ENCODE data around the gene NDUFB1. TPM values are rescaled to one million over a fixed set of nuclear protein-coding genes. Genes with fewer than 3 reads are reported as not detected.
A peak's percentile ranks its signal among the peaks of the same experiment; 100 is the strongest.

The NDUFB1 gene
- total and polyA plus RNA-seq, 2 of the 13 experiments (the other 11 are each of a cell fraction or from before 2014, with no cell fraction given), result 181 to 281 TPM

GRCh38 chr14:92105073-92105892 lies 16.2 kb downstream of the NDUFB1 start:
- H3K9me3 ChIP-seq (ENCODE audit: low read length), result no peaks in the 10 kb centered on the region
- H3K4me2 ChIP-seq (ENCODE audit: low read depth, low read length), result peak overlapping the region; percentile 84
- 0 out of 2 replicates have a peak, but pooled peaks have one; percentile 10 for TF ChIP-seq DRAP1 (CRISPR knock-in tag; IDR thresholded peaks at IDR 0.05)
- TF ChIP-seq ZBTB14 (CRISPR knock-in tag; IDR thresholded peaks at IDR 0.05), result no peak
- no peak for TF ChIP-seq ZNF781 (CRISPR knock-in tag; IDR thresholded peaks at IDR 0.05; ENCODE audit: borderline replicate concordance, not compliant biosample characterization)
- TF ChIP-seq AGO2 (optimal IDR thresholded peaks at IDR 0.05; ENCODE audit: low read depth, low read length), result no peak
- TF ChIP-seq ZFP37 (CRISPR knock-in tag; IDR thresholded peaks at IDR 0.05; ENCODE audit: borderline replicate concordance), result 0 out of 2 replicates have a peak, but pooled peaks have one; percentile 7
- TF ChIP-seq ZNF652 (CRISPR knock-in tag; IDR thresholded peaks at IDR 0.05; ENCODE audit: borderline replicate concordance, low read depth), result peak; percentile 93
- TF ChIP-seq SMAD9 (CRISPR knock-in tag; IDR thresholded peaks at IDR 0.05), result no peak
- TF ChIP-seq POGK (CRISPR knock-in tag; conservative IDR thresholded peaks at IDR 0.05), result 0 out of 2 replicates have a peak, but pooled peaks have one; percentile 5
- 0 out of 2 replicates have a peak, but pooled peaks have one; percentile 7 for TF ChIP-seq SMAD3 (CRISPR knock-in tag; IDR thresholded peaks at IDR 0.05)
- peak; percentile 77; the same call in 1 of the 2 replicates for TF ChIP-seq SIX1 (CRISPR knock-in tag; IDR thresholded peaks at IDR 0.05; ENCODE audit: borderline replicate concordance)
- peak overlapping the region; percentile 45 for H2AFZ ChIP-seq (ENCODE audit: low read length)
- H3K9ac ChIP-seq (ENCODE audit: insufficient read depth, low read depth, low read length), result peak overlapping the region; percentile 69
- H3K4me1 ChIP-seq (ENCODE audit: insufficient read depth, low read length), result peaks cover 59% of the 10 kb centered on the region
- peak overlapping the region; percentile 81 to 91 (median 90) for H3K4me3 ChIP-seq (replicated peaks in 1 of 3; ENCODE audit: insufficient read depth in 1 of 3, low read depth in 2 of 3, low read length in 3 of 3)
- ChIA-PET CTCF (ENCODE audit: low intra/inter-chr PET ratio, low total read pairs) (no interaction called here), POLR2A (interaction anchor here (1.6 to 4.3 kb wide), 3 partner anchors 13 to 65 kb away, joined by 10 to 93 read pairs (median 25); partner anchors contain the start of genes CPSF2, NDUFB1 and TRIP11)
- H4K20me1 ChIP-seq (ENCODE audit: insufficient read depth, low read length), result 0 out of 2 replicates have a peak, but pooled peaks cover 5% of the 10 kb centered on the region
- intact Hi-C loops (cut with micrococcal nuclease; ENCODE audit: unreplicated experiment) (loop anchor here (5.0 kb wide), 1 partner anchor 1043 kb away; the partner anchor contains the start of gene RPS6KA5), in situ Hi-C loops (cut with HindIII; ENCODE audit: extremely low pct_ligation_motif_present, low pct_unique_long_range_greater_than_20kb) (loop anchor here (5.0 kb wide), 1 partner anchor 63 kb away; the partner anchor contains the start of gene TRIP11)
- no peak for DNase-seq (ENCODE audit: low spot score)
- BruUV-seq (replicated peaks), result TSS peak; percentile 70
- peaks cover 46% of the 10 kb centered on the region for H3K79me2 ChIP-seq (ENCODE audit: insufficient read depth, low read length)
- H3K27ac ChIP-seq (ENCODE audit: extremely low read length, insufficient read depth, low read length), result peak overlapping the region; percentile 64
- no peaks in the 10 kb centered on the region; a peak in 1 of 5 replicates for H3K27me3 ChIP-seq (ENCODE audit: control insufficient read depth in 1 of 2, insufficient read depth in 2 of 2, low read length in 2 of 2)
- no peak for ATAC-seq
- peak; percentile 60 for FAIRE-seq
- 56% methylated on average over 16 of the region's 16 CpGs for WGBS (ENCODE audit: low lambda C conversion rate)
- H3K36me3 ChIP-seq (replicated peaks in 1 of 2; ENCODE audit: control insufficient read depth in 1 of 2, insufficient read depth in 2 of 2, low read length in 2 of 2), result no peaks in the 10 kb centered on the region

Measured in HepG2 (cell line).